ENCODE data around the gene MTERF4.

MTERF4 gene

DNA sequence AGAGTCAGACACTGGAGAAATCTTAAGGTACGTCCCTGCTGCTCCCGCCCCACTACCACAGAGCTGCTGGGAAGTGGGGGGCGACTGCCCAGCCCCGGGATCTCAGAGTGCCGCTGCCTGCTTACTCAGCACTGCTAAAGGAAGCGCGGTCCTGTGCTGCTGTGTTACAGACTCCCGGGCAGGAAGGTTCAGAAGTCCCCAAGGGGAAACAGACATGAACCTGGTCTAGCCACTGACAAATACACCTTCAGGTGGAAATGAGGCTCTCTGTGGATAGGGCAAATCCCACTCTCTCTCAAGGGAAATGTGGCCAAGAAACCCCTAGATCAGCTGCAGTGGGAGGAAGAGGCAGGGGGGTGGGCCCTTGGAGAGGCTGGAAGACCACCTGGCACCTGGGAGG lies 13.7 kb downstream of the MTERF4 start:
- no peak for DNase-seq

DNA sequence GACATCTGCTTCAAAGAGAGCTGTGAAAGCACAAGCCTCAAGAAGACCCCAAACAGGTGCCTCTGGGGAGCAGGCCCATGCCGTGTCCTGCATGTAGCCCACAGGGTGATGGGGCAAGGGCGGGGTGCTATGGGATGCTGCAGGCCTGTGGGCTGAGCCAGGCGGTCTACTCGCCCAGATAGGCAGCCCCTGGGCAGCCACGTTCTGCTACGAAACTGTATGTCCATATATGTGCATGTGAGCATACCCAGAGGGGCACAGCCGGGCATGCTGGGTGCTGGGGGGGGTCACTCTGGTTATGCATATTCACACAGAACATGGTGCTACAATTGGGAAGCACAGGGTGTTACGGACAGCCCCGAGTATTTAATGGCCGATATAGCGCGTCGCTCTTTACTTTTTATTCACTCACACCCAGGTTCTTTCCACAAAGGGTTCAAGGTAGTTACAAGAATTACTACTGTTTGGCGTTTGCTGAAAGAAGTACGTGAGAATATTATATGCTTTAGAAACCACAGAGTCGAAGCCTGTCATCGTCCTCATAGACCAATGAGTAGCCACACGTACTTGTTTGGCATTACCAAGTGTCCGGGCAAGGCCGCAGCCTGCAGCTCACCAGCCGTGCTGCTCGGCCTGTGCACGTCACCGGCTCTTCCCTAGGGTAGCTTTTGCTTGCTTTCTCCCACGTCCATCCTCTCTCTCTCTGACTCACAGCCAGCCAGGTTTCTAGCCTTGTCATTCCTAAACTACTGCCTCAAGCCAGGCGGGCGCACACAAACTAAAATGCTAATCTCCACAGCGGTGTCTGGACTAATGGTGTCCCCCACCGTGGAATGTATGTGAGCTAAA lies 14.4 kb downstream of the MTERF4 start:
- DNase-seq = no peak

DNA sequence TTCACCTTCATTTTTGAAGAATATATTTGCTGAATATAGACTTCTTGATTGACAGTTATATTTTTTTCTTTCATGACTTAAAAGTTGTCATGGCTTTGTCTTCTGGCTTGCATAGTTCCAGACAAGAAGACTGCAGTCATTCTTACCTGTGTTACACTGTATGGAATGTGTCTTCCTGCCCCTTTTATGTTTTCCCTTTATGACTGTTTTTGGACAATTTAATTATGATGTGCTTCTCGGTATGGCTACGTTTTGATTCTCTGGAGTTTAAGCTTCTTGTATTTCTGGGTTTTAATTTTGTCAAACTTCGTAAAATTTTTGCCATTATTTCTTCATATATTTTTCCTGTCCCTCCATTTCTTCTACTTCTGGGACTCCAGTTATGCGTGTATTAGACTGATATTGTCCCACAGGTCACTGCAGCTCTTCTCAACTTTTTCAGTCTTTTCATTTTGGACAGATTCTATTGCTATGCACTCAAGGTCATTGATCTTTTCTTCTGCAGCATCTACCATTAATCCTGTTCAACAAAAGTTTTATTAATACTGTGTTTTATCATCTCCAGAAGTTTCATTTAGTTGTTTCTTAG lies 17.1 kb downstream of the MTERF4 start:
- DNase-seq = no peak

DNA sequence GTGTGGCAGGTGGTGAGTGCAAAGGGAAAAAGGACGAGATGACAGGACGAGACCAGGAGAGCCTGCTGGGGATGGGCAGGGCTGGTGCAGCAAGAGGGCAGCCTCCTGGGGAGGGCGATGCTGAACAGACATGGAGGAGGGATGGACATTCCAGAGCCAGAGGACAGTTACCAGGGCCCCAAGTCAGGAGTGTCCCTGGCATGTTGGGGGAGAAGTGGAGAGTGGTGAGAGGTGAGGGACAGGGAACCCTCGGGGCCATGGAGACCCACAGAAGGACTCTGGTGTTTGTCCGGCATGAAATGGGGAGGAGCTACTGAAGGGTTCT lies 19.0 kb downstream of the MTERF4 start:
- DNase-seq = no peak

DNA sequence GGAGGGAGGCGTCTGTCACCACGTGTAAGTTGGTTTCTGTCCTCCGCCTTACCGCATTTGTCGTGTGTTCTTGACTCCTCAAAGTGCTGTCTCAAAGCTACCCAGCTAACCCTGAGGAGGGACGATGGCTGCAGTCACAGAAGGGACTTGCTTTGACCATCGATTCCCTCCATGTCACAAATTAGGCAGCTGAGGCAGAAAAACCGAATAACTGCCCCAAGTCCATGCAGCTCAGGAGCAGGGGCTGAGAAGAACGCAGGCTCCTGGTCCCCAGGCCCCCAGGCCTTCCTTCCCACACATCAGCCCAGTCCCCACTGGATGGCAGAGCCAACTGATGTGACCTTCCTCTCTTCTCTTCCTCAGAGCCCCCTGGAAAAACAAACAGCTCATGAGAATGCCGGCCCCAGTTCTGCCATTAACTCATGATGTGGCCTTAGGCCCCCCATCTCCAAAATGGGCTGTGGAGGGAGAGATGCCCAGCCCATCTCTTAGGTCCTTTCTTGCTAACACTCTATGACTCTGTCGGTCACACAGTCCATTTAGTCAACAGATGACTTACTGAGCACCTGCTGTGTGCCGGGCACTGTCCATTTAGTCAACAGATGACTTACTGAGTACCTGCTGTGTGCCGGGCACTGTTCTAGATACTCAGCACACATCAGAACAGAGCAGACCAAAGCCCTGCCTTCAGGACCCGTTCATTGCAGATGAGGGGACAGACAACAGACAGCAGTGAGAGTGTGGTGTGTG lies 19.6 kb downstream of the MTERF4 start:
- DNase-seq = no peak

DNA sequence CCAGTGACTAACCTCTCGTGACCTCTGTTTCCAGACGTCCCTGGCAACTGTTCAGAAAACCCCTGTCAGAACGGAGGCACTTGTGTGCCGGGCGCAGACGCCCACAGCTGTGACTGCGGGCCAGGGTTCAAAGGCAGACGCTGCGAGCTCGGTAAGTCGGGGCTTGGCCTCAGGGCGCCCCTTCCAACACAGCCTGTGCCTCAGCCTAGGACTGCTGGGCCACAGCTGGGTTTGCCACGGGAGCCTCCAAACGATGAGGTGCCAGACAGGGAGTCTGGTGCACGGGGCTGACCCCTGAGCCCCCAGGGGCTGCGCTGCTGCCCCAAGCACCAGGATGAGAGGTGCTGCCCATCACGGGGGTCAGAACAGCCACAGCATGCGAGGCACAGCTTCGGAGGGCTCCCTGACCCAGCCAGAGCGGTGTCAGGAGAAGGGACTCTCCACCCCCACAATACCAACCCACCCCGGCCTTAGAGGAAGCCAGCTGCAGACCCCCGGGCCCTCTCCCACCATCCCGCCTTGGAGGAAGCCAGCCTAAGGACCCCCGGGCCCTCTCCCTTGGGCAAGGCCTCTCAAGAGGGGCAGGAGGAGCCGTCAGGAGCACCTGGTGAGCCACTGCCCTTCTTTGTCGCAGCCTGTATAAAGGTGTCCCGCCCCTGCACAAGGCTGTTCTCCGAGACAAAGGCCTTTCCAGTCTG lies 20.3 kb downstream of the MTERF4 start:
- DNase-seq = no peak

DNA sequence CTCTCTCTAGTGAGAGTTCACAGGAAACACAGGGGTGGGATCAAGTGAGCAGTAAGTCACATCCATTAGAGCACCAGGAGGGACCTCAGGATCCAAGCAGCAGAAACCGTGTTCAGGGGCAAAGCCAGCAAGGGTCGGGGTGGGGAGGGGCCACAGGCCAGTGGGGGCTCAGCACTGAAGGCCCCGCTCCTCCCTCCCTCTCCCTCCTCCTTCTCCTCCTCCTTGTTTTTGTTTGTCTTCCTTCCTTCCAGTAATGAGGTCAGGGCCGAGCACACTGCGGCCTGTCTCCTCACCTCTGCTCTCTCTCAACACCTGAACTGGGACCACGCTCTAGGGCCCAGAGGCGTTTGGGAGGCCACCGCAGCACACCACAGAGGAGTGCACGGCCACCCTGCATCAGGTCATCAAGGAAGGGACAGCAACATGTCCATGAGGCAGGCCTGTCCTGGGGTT lies 20.9 kb downstream of the MTERF4 start:
- no peak for DNase-seq

DNA sequence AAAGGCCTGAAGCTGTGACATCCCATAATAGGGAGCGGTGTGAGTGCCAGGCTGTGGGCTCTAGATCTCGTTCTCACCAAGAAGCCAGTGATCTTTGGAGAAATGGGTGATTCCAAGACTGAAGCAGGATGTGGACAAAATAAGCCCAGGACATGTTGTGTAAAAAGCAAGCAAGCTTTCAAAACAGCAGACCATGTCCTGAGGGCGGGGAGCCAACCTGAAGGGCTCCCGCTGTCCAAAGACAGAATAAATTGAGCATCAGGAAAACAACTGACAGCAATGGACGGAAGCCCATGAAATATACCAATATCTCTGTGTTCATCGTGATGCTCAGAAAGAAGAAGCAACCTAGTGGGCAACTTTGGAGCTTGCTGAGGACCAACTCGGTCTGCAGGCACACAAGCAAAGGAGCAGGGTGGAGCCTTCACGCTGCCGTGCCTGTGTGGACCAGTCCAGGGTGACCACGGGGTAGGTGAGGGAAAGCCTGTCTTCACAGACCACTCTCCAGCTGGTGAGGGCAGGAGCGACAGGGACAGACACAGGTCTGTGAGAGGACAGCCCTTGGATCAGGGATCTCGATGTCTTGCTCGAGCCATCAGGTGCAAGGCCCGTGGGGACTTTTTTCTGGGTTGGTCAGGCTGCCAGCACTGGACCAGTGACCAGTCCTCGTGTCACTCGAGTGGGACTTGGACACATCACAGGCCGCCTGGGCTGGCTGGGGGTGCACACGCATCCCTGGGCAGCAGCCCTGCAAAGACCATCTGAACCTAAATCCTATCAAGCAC lies 21.5 kb downstream of the MTERF4 start:
- no peak for DNase-seq

DNA sequence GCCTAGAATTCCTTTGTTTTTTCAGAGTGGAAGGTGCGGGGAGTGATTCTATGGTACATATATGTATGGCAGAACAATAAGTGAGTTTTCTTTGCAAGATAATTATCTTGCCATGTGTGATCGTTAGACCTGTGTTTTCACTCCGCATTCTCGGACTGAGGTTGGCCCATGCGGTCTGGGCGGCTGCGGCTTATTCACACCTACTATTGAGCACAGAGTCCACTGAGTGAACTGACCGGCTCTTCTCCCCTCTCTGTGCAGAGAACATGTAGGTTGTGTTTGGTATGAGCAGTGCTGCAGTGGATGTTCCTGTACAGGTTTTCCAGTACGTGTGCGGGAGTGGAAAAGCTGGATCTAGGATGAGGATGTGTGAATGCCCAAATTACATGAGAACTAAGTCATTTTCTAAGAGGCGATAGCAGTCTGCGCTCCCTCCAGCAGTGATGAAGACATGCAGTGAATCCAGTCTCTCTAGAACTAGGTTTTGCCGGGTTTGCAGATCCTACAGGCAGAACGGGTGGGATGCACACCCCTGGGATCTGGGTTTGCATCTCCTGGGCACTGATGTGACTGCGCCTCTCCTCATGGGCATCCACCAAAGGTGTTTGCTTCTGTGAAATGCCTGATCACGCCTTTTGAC lies 27.1 kb downstream of the MTERF4 start:
- no peak for DNase-seq

DNA sequence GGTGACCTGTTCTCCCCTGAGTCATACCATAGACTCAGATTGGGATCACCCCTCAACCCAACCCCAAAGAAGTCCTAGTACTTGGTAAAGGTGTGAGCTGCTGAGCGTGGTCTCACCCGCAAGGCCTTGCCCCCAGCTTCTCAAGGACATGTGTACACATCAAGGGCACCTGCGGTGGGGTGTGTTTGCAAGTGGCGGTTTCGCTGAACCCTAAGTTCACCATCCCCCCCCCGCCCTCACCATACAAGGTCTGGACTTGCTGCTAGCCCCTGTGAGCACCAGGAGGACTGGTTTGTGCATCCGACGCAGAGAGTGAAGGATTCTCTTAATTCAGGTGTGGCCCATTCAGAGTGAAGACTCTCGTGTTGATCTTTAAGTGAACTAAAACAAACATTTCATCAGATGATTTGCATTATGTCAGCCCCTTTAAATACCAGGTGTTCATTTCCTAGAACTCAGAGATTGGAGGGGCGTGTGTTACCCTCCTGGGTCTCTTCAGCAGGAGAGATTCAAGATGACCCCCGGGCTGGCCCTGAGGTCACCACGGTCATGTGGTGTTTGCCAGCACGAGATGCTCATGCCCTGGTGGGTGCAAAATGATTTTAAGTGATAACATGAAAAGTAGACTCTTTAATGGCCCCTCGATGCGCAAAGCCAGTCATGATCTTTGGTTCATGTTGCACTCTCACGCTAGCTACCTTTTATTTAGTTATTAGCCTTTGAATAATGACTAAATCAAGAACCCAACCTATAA lies 27.8 kb downstream of the MTERF4 start:
- DNase-seq = no peak

DNA sequence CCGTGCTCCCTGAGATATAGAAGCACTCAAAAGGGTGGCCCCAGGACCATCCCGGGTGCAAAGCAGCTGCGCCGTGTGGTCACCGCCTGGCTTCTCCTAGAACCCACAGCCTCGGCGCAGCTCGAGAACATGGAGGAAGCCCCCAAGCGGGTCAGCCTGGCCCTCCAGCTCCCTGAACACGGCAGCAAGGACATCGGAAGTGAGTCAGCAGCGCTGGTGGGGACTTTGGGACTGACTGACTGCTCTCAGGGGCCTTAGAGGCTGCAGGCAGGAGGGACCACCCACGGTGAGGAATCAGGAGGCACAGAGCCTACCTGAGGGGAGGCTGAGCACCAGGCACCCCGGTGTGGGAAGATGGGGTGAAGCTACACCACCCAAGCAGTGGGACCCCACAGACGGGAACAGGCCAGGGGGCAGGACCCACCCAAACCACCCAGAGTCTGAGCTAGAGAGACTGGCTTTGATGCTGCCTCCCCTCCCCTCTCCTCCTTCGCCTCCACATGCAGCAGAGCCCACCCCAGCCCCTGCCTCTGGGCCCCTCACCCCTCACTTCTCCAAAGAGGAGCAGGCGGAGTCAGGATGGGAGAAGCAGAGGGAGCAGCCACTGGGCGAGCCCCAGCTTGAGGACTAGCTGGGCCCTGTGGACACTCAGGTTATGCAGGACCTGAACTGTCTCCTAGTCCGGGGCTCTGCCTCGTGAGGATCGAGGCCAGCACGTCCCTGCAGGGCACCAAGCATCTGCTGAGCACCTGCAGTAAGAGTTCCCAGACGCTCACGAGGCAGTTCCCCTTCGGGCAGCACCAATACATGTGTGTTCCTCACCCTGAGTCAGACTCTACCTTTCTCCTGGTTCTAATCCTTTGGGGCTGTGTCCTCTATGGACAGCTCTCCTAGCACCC lies 28.7 kb downstream of the MTERF4 start:
- DNase-seq = no peak

DNA sequence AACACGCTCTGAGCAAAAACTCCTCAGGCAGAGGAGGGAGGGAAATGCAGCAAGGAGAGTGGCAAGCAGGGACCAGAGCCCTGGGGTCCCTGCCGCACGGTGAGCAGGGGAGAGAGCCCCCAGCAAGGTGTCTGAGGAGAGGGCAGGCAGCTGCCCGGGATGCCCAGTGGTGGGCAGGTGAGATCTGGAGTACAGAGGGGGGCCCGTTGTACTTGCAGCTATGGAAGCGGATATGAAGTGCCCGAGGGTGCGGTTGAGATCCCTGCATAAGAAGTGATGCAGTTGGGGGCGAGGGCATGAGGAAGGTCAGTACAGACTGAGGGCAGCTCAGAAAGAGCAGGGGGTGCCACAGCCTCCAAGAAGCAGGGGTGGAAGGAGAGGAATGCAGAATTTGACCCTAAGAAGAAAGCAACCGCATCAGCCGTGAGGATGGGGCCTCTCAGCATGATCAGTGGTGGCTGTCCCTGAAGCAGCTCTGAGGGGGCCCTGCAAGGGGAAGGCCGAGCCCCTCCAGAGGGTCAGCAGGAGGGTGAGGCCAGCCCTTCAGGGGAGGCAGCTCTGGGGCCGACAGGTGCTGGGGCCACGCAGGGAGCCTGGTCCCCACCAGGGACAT lies 29.4 kb downstream of the MTERF4 start:
- no peak for DNase-seq

DNA sequence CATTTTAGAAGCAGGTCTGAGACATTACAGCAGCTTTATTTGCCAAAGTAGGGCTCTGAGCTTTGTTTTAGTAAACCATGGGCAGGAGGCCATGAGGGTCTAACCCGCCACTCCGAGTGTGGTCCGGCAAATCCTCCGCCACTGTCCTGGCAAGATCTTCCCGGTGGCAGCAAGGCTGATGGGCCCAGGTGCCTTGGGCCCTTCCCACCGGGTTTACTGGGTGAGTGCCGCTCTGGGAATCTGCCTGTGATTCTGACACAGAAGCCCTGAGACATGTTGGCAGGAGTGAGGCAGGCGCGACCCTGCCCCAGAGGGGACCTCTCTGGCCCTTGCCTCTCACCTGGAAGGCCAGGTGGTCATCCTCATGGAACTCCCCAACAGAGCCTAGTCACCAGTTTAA lies 29.9 kb downstream of the MTERF4 start:
- no peak for DNase-seq

DNA sequence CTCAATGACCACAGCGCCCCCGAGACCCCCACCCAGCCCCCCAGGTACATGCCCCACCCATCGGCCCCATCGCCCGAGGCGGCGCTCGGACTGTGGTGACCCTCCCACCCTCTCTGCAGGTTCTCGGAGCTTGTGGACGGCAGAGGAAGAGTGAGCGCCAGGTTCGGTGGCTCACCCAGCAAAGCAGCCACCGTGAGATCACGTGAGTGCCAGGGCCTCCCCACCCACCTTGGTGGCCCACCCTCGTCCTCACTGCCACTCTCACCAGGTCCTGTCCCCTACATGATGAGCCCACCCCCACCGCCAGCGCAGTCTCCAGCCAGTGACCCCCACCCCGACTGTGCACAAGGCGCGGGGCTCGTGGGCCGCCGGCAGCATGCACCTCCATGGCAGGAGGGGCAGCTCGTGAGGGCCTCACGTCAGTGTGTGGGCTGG lies 30.4 kb downstream of the MTERF4 start:
- no peak for DNase-seq

DNA sequence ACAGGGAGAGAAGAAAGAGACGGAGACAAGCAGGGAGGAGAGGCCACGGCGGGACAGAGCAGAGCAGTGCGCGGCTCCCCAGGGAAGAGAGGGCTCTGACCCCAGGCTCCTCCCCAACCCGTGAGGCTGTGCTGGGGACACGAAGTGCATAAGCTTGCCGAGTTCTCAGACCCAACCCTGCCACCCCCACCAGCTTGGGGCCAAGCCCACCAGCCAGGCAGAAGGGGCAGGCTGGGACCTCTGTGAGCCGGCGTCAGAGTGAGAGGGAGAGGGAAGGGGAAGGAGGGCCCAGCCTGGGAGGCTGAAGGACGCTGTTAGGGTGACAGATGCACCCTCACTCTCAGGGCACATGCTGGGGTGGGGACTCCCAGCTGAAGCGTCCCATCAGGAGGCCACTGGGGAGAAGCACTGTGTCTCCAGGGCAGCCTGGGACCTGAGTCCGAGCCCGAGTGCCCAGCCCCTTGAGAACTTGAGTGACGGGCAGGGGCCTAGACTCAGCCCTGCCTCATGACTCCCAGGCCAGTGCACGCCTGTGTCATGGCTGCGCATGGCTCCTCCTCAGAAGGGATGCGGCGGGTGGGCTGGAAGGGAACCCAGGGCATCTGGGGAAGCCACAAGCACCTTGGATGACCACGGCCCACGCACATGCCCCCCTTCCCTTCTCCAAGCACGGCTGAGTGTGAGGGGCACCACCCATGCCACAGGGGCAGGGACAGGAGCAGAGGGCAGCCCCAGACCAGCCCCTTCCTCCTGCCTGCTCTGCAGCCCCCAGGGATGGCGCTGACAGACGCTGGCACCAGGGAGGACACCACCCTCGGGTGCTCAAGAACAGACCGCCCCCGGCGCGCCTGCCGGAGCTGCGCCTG lies 31.0 kb downstream of the MTERF4 start:
- no peak for DNase-seq

DNA sequence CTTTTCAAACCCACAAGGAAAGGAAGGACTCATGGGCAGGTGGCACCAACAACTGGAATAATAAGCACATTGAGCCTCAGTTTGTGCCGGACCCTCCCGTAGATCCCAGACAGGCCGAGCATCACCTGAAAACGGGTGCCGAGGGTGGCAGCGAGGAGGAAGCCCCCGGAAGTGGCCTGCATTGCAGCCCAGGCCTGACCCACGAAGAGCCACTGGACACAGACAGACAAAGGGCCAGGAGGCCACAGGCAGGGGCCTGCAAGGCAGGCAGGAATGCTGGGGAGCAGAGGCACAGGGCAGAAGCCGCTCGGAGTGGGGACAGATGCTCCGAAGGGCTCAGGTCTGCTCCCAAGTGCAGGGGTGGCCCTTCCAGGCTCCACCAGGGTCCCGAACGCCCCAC lies 31.7 kb downstream of the MTERF4 start:
- DNase-seq = no peak

DNA sequence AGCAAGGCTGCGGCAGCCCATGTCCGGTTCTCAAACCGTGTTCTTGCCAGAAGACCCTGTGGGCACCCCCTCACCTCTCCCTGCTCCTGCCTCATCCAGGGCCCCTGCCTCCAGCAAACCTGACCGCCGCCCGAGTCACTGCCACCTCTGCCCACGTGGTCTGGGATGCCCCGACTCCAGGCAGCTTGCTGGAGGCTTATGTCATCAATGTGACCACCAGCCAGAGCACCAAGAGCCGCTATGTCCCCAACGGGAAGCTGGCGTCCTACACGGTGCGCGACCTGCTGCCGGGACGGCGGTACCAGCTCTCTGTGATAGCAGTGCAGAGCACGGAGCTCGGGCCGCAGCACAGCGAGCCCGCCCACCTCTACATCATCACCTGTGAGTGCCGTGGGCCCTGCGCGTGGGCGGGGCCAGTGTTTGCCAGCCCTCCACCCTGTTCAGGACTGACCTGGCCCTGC lies 32.2 kb downstream of the MTERF4 start:
- no peak for DNase-seq

Measured in activated CD4-positive, alpha-beta T cell treated with anti-CD3 and anti-CD28 coated beads, Interleukin-2, amount 50 U/mL, for 4 hours (primary cell).